ENCODE data around the gene GSG1L2.
"Not testable (repeated sequence)": the region's sequence is repeated elsewhere in the genome, so short reads cannot be mapped to it uniquely, and the experiment has no call there.

GSG1L2 gene

GRCh38 chr17:9790889-9791876 lies 30.7 kb downstream of the GSG1L2 start, which contains the start of gene DHRS7C:
TSS of gene DHRS7C (minus strand) at chr17:9791592. CDS start at chr17:9791284, 308 bp downstream.
- DNase-seq (ENCODE audit: low read depth in 2 of 2, low spot score in 1 of 2) = no peak

GRCh38 chr17:9790316-9790715 lies 31.6 kb downstream of the GSG1L2 start:
- DNase-seq (ENCODE audit: low read depth in 2 of 2, low spot score in 1 of 2) = no peak

DNA sequence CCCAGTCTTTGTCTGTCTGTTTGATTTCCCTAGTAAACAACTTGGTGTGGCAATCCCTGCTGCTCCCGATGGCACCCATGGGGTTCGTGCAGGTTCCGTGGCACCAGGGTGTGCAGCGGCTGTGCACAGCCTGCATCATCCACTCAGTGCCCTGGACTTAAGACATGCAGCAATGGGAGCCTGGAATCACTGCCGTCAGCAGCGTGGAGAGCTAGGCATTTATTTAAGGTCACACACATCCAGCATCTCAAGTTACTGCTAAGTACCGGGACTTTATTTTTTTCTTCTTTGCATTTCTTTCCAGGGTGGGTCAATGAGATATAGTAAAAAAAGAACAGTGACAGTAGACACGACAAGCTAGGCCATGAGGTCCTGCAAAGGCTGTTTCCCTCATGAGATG lies 33.3 kb downstream of the GSG1L2 start:
- DNase-seq (ENCODE audit: low read depth in 2 of 2, low spot score in 1 of 2) = no peak

- DNase-seq (ENCODE audit: low read depth in 2 of 2, low spot score in 1 of 2) = no peak
Measured at GRCh38 chr17:9784544-9784943, 37.3 kb downstream of the GSG1L2 start.

DNA sequence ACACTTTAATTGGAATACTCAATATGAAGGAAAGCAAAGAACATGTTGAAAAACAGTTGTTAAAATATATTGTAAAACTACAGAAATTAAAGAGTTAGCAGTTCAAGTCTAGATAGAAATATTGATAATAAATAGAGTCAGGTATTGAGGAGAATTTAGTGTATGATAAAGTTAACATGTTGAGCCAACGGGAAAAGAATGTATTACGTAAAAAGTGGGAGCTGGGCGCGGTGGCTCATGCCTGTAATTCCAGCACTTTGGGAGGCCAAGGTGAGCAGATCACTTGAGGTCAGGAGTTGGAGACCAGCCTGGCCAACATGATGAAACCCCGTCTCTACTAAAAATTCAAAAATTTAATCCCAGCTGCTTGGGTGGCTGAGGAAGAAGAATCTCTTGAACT lies 38.4 kb downstream of the GSG1L2 start:
- DNase-seq (ENCODE audit: low read depth in 2 of 2, low spot score in 1 of 2) = not testable (repeated sequence)

DNA sequence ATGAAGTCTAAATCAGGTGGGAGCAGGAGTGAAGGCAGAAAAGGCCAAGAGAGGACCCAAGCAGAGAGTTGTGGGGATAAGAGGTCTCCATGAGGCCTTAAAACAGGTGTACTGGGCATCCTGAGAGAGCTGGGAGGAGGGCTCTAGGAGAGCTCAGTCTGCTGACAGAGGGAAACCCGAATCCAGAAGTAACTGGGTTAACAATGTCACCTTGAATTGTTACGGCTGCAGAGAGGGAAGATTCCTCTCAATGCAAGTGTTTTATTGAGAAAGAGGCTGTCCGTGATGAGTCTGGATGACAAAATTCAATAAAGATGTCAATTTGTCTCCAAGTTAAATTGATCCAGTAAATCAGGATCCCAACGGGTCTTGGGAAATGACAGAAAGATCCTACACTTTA lies 38.8 kb downstream of the GSG1L2 start:
- no peak for DNase-seq (ENCODE audit: low read depth in 2 of 2, low spot score in 1 of 2)

DNA sequence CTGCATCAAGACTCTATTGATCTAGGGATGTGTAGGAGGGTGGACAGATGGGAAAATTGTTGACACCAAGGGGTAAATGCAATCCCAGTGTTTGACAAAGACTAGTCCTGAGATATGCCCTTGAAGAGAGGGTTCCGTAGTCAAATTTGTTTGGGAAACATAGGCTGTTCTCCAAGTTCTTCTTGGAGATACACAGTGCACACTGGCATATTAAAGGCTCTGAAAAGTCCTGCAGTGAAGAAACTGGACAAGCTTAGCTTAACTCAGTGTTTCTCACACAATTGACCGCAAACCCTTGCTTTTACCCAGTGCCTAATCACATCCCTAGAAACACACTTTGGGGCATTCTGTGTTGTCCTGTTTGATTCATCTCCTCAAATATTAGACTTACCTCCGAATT lies 41.3 kb downstream of the GSG1L2 start:
- no peak for DNase-seq (ENCODE audit: low read depth in 2 of 2, low spot score in 1 of 2)

GRCh38 chr17:9776911-9777310 lies 45.0 kb downstream of the GSG1L2 start:
- DNase-seq (ENCODE audit: low read depth in 2 of 2, low spot score in 1 of 2) = no peak

DNA sequence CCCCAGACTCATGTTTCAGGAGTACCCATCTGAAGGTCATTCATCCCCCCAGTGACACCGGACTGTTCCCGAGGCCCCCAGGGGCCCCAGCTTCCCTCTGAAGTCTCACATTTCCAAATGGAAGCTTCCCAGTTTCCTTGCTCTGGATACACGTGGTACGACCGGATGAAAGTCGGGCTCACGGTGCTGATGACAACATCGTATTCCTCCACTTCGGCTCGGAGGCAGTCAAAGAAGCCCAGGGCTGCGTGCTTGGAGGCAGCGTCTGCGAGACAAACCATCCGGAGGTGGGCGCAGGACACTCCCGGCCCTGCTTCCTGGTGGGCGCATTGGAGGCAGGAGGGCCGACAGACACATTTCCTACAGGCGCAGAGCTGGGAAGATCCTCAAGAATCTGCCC lies 49.2 kb downstream of the GSG1L2 start:
- no peak for DNase-seq (ENCODE audit: low read depth in 2 of 2, low spot score in 1 of 2)

- DNase-seq (ENCODE audit: low read depth in 2 of 2, low spot score in 1 of 2) = no peak
Measured at GRCh38 chr17:9771465-9771864, 50.4 kb downstream of the GSG1L2 start.

- DNase-seq (ENCODE audit: low read depth in 2 of 2, low spot score in 1 of 2) = no peak
Measured at GRCh38 chr17:9769036-9769695, 52.7 kb downstream of the GSG1L2 start.

DNA sequence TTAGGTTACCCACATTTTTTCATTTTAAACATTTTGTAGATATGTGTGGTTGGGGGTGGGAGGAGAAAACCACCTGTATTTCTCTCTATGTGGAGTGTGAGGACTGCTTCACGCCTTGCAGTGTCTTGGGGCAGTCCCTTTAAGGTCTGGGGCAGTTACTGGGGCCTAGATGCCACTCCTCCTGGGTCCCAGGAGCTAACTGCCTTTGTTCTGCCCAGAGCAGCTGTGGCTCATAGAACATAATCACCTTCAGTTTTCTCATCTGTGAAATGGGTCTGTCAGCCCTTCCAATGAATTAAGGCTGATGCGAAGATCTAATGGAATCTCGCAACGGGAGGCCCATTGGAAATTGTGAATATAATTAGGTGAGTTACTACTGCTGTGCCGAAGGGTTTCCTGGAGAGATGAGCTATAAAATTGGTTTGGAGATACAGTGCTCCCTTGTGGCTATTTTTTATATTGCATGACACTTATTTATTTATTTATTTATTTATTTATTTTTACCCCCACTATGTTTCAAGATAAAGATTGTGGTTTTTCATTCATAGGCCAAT lies 53.4 kb downstream of the GSG1L2 start:
- DNase-seq (ENCODE audit: low read depth in 2 of 2, low spot score in 1 of 2) = no peak

GRCh38 chr17:9767432-9767991 lies 54.4 kb downstream of the GSG1L2 start:
- no peak for DNase-seq (ENCODE audit: low read depth in 2 of 2, low spot score in 1 of 2)

GRCh38 chr17:9766970-9767369 lies 54.9 kb downstream of the GSG1L2 start:
- no peak for DNase-seq (ENCODE audit: low read depth in 2 of 2, low spot score in 1 of 2)

DNA sequence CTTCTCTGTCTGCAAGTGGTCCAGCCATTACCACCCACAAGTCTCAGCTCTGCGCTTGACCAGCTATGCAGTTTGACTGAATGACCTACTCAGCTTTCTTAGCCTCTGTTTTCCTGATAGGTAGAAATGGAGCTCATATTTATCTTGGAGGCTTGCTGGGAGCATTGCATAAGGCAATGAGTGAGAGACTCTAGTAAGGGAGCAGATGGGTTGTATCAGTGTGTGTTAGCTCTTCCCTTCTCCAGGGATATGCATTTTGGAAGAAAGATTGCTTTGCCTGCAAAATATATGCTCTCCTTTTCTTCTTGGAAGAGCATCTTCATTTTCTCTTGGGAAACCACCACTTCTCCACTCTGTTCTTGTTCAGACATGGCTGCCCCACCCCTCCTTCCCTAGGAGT lies 56.6 kb downstream of the GSG1L2 start:
- no peak for DNase-seq (ENCODE audit: low read depth in 2 of 2, low spot score in 1 of 2)

DNA sequence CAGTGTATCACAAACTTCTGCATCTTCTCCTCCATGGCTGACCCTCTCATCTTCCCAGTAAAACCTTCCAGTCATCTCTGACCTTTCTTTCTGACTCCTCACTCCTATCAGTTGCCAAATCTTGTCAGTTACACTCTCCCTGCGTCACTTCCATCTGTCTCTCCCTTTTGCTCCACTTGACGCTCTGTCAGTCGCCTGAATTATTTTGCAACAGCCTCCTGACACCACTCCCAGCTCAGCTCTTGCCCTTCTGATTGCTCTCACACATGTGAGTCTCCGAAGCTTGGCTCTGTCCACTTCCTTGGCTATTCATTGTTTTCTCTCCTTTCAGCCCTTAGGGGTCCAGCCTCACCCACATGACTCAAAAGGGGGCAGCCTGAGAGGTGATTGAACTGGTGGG lies 58.2 kb downstream of the GSG1L2 start:
- no peak for DNase-seq (ENCODE audit: low read depth in 2 of 2, low spot score in 1 of 2)

DNA sequence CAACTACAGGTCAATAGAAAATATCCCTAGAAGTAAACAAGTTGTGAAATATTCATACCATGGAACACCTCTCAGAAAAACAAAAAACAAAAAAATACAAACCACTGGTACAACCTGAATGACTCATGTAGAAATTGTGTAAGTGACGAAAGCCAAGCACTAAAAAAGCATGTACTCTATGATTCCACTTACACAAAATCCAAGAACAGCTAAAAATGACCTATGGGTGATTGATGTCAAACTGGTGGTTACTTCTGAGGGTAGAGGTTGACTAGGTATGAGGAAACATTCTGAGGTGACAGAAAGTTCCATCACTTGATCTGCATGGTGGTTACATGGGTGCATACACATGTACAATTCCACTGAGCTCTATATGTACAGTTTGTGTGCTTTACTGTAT lies 61.6 kb downstream of the GSG1L2 start:
- no peak for DNase-seq (ENCODE audit: low read depth in 2 of 2, low spot score in 1 of 2)

DNA sequence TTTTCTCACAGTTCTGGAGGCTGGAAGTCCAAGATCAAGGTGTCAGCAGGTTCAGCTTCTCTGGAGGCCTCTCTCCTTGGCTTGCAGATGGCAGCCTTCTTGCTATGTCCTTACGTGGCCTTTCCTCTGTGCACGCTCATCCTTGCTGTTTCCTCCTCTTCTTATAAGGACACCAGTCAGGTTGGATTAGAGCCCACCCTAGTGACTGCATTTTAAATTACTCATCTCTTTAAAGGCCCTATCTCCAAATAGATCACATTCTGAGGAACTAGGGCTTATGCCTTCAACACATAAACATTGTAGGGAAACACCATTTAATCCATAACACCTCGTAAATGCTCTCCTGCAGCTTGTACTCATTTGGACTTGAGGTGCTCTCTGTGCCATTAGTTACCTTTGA lies 66.8 kb downstream of the GSG1L2 start:
- no peak for DNase-seq (ENCODE audit: low read depth in 2 of 2, low spot score in 1 of 2)
